Stimulated activated CD4-positive, alpha-beta T cell treated with anti-CD3 and anti-CD28 coated beads, Interleukin-4, amount 100 ng/mL, for 1 hour (primary cell): Measurements from ENCODE around the gene CD200R1.

Experiments
- DNase-seq: peaks from one replicate; pipeline ENCODE4 v3.0.0-alpha.2; 2020

The CD200R1 gene

GRCh38 chr3:112884678-112885290, 90.1 kb downstream of the CD200R1 start:
- no peak for DNase-seq

DNA sequence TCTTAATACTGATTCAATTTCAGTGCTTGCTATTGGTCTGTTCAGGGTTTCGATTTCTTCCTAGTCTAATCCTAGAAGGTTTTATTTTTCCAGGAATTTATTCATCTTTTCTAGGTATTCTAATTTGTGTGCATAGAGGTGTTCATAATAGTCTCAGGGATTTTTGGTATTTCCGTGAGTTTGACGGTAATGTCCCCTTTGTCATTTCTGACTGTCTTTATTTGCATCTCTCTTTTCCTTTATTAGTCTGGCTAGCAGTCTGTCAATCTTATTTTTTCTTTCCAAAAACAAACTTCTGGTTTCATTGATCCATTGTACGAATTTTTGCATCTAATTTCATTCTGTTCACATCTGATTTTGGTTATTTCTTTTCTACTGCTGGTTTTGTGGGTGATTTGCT, 93.0 kb downstream of the CD200R1 start:
- no peak for DNase-seq

DNA sequence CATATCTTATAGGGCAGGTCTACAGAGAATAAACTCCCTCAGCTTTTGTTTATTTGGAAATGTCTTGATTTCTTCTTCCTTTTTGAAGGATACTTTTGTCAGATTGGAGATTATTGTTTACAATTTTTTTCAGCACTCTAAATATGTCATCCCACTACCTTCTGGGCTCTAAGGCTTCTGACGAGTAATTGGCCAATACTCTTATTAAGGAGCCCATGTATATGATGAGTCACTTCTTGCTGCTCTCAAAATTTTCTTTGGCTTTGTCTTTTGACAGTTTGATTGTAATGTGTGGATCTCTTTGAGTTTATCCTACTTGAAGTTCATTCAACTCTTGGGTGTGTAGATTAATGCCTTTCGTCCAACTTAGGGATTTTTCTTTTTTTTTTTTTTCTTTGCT, 99.3 kb downstream of the CD200R1 start:
- DNase-seq: no peak

GRCh38 chr3:112874725-112875124, 100.2 kb downstream of the CD200R1 start:
- DNase-seq: no peak

DNA sequence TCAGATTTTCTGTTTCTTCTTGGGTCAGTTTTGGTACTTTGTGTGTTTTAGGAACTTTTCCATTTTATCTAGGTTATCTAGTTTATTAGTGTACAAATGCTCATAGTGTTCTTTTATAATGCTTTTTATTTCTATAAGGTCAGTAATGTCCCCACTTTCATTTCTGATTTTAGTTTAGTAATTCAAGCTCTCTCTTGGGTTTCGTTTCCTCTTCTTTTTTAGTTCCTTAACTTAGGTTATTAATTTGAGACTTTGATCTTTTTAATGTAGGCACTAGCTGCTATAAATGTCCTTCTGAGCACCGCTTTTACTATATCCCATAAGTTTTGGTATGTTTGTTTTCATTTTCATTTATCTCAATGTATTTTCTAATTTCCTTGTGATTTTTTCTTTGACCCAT, 101.3 kb downstream of the CD200R1 start:
- no peak for DNase-seq

GRCh38 chr3:112871735-112872134, 103.2 kb downstream of the CD200R1 start:
- DNase-seq: no peak
